Bronchial epithelial cell (primary cell): ENCODE measurements around the gene NGB. TPM values are rescaled to one million over a fixed set of nuclear protein-coding genes. Genes with fewer than 3 reads are reported as not detected.

Source experiments
- DNase-seq: peaks from one replicate; pipeline ENCODE4 v3.0.0-alpha.2; 2010; ENCODE audit warnings: low read depth
- FAIRE-seq: peaks from 2 replicates; lab custom pipeline; 2011; peaks lifted over from hg19 to GRCh38; lab: Jason Lieb, UNC
- H3K27me3 ChIP-seq: 2 replicates; pipeline ENCODE4 v1.5.1; 2011; ENCODE audit warnings: low read length; ENCODE audit not compliant: control insufficient read depth, insufficient read depth
- H3K36me3 ChIP-seq: 2 replicates; pipeline ENCODE4 v1.5.1; 2011; ENCODE audit warnings: low read length; ENCODE audit not compliant: control insufficient read depth, insufficient read depth
- H3K4me3 ChIP-seq: 2 replicates; pipeline ENCODE4 v1.5.1; 2011; ENCODE audit warnings: mild to moderate bottlenecking, low read depth, low read length, control low read depth
- total RNA-seq: library from RNA; depleted of rRNA; stranded (reverse); fragments of >200 nt; gene quantifications from 2 replicates; pipeline ENCODE4 v1.2.1, GENCODE V29; 2014
- TF ChIP-seq, protein P1 (sequence below): IDR thresholded peaks from 2 replicates; pipeline ENCODE4 v1.5.1; 2011; ENCODE audit warnings: mild to moderate bottlenecking, moderate library complexity, low read length, control low read depth, inconsistent platforms; ENCODE audit not compliant: insufficient read depth, severe bottlenecking

Gene NGB
- total RNA-seq, 1 donor from 2014 or later: 0.26 TPM

DNA sequence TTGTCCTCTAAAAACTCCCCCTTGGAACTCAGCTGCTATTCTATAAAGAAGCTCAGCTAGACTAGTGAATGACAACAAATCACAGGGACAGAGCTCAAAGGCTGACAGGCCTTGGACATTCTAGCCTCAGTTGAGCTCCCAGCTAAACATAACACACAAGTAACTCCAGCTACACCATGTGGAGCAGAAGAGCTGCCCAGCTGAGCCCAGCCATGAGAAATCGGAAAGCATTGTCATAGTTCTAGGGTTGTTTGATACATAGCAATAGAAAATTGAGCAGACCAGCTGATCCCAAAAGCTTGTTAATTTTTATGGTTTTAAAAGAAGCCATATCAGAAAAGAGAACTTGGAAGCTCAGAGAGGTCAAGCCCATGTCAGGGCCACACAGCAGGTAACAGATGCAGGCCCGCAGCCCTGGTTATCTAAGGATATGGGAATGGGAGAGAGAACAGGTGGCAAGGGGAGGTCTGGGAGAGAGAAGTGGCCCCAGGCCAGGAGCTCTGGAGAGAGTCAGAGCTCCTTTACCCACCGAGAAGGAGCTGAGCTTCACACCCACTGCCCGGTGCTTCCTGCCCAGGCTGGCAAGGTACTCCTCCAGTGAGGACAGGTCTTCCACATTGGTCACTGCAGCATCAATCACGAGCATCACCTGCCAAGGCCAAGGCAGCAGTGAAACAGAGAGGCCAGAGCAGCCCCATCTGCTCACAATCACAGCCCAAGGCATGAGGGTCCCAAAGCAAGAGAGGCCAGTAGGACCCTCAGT is 2.9 kb downstream of the NGB start:
- no peak overlapping the region for H3K4me3 ChIP-seq
- FAIRE-seq (no peak), DNase-seq (no peak)
- TF ChIP-seq, protein P1, sequence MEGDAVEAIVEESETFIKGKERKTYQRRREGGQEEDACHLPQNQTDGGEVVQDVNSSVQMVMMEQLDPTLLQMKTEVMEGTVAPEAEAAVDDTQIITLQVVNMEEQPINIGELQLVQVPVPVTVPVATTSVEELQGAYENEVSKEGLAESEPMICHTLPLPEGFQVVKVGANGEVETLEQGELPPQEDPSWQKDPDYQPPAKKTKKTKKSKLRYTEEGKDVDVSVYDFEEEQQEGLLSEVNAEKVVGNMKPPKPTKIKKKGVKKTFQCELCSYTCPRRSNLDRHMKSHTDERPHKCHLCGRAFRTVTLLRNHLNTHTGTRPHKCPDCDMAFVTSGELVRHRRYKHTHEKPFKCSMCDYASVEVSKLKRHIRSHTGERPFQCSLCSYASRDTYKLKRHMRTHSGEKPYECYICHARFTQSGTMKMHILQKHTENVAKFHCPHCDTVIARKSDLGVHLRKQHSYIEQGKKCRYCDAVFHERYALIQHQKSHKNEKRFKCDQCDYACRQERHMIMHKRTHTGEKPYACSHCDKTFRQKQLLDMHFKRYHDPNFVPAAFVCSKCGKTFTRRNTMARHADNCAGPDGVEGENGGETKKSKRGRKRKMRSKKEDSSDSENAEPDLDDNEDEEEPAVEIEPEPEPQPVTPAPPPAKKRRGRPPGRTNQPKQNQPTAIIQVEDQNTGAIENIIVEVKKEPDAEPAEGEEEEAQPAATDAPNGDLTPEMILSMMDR: no peak
- H3K36me3 ChIP-seq: no peaks in the 10 kb centered on the region
- H3K27me3 ChIP-seq: peaks cover 13% of the 10 kb centered on the region

DNA sequence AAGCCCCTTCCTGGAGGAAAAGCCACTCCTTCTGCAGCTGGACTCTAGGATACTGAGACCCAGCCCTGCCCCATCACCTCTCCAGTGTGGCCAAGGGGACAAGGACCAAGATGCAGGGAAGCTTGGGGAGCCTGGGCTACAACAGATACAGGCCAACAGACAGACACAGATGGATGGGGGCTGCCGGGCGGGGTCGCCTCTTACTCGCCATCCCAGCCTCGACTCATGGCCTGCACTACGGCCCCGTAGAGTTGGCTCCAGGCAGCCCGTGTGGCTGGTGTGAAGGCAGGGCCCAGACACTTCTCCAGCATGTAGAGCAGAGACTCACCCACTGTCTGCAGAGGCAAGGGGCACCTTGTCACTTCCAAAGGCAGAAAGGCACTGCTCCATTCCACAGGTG is 4.7 kb downstream of the NGB start:
- H3K27me3 ChIP-seq: peaks cover 11% of the 10 kb centered on the region
- no peaks in the 10 kb centered on the region for H3K36me3 ChIP-seq
- TF ChIP-seq, protein P1: no peak
- no peak overlapping the region for H3K4me3 ChIP-seq
- FAIRE-seq (no peak), DNase-seq (no peak)

DNA sequence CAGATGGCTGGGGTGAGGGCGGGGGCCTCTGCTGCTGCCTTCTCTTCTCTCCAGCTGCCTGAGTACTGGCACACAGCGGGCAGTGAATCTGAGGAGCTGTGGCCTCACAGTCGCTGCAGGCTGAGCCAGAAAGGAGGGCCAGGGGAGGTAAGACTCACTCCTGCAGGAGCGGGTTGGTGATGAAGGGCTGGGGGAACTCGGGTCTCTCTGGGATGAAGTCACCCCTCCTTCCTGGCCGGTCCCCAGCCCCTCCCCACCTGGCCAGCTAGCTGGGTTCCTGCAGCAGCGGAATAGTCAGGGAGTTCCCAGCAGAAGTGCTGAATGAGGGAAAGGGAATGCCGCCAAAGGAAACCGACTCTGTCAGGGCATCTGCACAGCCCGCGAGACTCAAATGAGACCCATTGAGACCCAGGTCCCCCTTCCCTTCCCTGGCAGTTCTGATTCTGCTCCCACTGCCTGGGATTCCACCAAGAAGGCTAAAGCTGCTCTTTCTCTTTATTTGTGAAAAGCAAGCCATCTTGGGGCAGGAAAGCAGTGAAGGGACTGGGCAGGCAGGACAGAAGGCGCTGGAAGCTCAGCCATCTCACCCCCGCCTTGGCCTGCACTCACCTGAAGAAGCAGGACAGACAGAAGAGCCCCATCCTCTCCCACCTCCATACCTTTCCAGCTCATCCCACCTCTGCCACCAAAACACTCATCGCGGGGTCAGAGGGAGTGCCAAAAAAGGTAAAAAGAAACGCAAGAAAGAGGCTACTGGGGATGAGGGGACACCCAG is 5.3 kb downstream of the NGB start:
- Histone ChIP-seq H3K4me3 (no peak overlapping the region), H3K36me3 (no peaks in the 10 kb centered on the region), H3K27me3 (peaks cover 9% of the 10 kb centered on the region)
- TF ChIP-seq, protein P1: no peak
- FAIRE-seq (no peak), DNase-seq (no peak)

DNA sequence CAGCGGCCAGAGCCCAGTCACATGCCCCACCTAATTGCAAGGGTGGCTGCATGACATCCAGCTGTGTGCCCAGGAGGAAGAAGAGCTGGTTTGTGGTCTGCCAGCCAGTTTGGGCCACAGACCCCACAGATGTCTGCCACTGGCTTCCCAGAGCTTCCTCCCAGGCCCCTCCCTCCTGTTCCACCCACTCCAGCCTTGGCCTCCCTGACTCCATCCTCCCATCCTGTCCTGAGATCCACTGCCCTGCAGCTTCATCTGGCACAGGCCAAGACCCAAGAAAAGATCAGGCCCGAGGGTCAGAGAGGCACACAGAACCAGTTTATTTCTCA is 5.9 kb downstream of the NGB start:
- no peaks in the 10 kb centered on the region for H3K36me3 ChIP-seq
- H3K27me3 ChIP-seq: peaks cover 3% of the 10 kb centered on the region
- TF ChIP-seq, protein P1: no peak
- DNase-seq (no peak), FAIRE-seq (no peak)
- H3K4me3 ChIP-seq: no peak overlapping the region

DNA sequence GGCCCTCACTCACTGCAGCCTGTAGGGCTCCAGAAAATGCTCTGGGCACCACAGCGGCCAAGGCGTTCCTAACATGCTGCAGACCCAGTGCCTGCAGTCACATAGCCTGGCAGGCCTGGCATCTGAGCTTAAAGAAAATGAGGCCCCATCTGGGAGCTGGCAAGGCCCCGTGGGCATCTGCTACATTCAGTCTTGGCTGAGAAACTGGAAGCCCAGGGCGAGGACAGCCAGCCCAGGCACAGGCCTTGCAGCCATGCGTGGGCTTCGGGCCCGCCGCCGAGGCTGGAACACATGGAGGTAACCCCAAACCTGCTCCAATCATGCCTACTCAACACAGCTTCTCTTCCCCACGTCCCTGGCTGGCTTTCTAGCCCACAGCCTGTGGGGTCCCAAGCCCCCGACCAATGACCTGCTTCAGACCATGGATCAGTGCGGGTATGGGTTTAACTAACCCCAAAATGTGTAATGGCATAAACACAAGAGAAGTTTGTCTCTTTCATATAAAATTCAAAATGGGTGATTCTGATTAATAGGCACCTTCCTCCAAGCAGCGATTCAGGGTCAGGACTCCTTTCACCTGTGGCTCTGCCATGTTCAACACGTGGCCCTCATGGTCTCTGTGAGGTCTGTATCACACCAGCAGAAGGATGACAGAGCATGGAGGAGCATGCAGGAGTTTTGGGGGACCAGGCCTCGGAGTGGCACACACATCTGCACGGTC is 6.4 kb downstream of the NGB start:
- no peak overlapping the region for H3K4me3 ChIP-seq
- FAIRE-seq (no peak), DNase-seq (no peak)
- TF ChIP-seq, protein P1: no peak
- H3K27me3 ChIP-seq: peaks cover 4% of the 10 kb centered on the region
- H3K36me3 ChIP-seq: no peaks in the 10 kb centered on the region
